Stimulated activated CD4-positive, alpha-beta T cell treated with anti-CD3 and anti-CD28 coated beads, Interleukin-15, amount 100 ng/mL, for 48 hours (primary cell): ENCODE results near the gene BLOC1S5.
A peak's percentile ranks its signal among the peaks of the same experiment; 100 is the strongest.

Source experiments
- DNase-seq, 2 donors: peaks; one replicate each; pipeline ENCODE4 v3.0.0-alpha.2; 2020; ENCODE audit warnings: low read depth in 2 of 2

The BLOC1S5 gene, protein sequence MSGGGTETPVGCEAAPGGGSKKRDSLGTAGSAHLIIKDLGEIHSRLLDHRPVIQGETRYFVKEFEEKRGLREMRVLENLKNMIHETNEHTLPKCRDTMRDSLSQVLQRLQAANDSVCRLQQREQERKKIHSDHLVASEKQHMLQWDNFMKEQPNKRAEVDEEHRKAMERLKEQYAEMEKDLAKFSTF

DNA sequence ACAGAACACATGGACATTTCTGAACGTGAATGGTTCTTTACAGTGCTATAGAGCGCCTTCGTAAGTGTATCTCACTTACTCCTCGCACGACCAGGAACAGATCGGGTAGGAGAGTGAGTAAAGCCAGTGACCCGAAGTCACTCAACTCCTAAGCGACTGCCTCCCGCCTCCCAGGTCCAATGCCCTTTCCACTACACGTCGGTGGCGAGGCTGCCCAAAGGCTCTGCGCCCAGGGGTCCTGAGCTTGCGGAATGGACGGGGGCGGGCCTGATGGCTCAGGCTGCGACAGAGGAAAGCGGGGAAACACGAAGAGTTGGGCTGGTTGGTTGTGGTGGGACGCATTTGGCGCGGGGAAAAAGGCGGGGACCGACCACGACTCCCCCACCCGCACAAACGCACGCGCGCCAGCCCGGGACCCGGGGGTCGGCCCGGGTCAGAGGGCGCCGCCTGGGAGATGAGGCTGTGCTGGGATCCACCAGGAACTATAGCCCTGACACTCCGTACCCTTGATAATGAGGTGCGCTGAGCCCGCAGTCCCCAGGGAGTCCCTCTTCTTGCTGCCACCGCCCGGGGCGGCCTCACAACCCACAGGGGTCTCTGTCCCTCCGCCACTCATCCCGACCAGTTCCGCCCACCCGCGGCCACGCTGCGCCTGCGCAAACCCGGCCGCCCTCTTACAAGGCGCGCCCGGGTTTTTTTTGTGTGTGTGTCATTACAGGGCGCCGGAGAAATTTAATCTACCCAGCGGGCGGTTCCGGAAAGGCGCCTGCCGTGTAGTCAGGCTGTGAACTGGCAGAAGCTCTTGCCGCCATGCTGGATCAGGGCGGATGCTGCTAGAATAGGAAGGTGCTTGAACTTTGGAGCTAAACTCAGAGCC is at the start of gene BLOC1S5:
Gene BLOC1S5, minus strand, starts transcription at position 629 of the 877 bp plus-strand sequence. Its CDS starts 13 bp downstream, at position 616.
- DNase-seq, result peak; percentile 94 to 96

DNA sequence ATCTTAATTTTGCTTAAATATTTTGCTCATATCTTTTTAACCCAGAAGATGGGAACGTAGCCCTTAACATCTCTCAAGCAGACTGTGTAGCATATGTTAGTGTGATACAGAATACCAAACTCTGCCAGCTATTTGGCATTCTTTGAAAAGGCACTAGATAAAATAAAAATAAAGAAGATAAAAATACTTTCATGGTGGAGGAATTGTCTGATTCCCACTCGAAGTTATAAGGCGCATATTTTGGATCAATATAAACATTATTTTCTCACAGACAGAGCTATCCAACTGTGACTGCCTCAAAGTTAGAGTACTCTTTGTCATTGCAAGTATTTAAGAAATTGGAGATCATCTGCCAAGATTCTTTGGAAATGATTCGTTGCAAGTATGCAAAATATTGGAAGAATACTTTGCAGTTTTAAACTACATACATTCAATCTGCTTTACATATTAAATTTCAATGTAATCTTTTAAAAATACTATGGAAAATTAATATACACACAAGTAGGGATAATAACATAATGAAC is 49.0 kb upstream of the BLOC1S5 start:
- no peak for DNase-seq

GRCh38 chr6:8110725-8111124 is 46.5 kb upstream of the BLOC1S5 start:
- no peak for DNase-seq

DNA sequence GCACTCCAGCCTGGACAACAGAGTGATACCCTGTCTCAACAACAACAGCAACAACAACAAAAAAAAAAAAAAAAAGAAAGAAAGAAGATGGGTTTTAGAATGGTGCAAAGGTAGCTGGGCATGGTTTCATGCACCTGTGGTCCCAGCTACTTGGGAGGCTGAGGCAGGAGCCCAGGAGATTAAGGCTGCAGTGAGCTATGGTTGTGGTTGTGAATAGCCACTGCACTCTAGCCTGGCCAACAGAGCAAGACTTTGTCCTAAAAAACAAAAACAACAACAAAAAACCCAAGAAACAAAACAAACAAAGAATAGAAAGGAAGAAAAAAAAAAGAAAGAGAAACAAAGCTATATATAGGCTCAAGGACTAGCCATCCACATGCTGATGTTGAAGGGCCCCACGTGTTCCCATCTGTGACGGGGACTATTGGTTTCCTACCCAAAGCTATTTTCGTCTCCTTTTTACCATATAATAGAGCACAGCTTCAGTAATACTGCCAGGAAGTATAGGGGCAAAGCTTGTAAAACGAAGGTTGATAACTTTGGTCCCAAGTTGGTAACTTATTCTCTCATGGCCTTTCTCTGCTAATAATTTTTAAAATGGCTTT is 46.0 kb upstream of the BLOC1S5 start:
- no peak for DNase-seq

GRCh38 chr6:8108759-8109539 is 44.8 kb upstream of the BLOC1S5 start:
- no peak for DNase-seq

DNA sequence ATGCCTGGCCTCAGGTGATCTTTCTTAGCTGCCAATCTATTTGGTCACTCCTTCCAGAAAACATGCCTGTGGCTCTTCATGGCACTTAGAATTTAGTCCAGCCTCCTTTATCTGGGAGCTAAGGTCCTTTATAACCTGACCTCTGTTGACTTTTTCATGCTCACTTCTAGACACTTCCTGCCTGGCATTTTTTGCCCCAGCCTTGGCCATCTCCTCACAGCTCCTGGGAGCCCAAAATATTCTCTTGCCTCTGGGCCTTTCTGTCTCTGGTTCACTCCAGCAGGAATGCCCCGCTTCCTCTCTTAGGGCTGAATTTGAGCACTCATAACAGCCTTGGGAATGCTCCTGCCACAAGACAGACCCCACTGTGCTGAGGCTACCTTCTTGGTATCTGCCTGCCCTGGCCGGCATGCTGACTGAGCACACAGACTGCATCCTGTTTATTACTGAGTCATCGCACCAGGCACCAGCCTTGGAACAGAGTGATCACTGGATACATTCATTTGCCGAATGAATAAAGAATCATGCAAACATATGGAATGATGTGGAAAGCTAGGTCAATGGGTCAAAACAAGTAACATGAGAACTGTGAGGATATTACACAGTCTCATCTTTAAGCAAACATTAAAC is 44.0 kb upstream of the BLOC1S5 start:
- DNase-seq, result no peak

DNA sequence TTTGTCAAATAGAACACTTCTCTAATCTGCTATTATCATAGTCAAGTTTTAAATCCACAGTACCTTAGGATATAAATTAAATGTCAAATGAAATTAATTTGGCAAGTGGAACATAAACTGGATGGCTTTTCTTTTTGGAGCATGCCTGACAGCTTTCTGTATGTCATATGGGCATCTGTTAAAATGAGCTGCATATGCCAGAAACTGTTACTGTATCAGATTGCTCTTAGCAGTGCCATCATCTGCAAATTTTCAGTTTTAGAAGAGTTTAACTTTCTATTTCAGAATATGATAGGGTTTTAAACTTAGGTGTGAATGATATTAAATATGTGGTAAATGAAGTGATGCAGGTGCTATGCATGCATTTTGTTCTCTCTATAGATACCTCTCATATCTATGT is 41.6 kb upstream of the BLOC1S5 start:
- no peak for DNase-seq

DNA sequence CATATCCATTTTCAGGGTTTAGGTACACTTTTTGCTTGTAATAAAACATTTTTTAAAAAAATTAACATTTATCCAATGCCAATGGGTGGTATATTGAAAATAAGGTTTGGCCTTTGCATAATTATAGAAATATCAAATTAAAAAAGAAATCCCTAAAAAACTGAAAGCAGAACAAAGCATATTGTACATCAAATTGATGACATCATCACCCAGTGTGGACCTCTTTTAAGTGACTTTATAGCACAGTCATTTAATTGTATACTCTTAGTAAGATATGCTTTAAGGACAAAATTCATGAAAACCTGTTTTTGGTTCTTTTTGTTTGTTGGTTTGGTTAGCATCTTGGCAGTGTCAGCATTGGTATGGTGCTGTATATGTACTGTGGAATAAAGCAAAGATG is 39.5 kb upstream of the BLOC1S5 start:
- no peak for DNase-seq

GRCh38 chr6:8102122-8102958 is 38.2 kb upstream of the BLOC1S5 start, which contains the start of gene EEF1E1:
Gene EEF1E1, minus strand, starts transcription at chr6:8102548. Its CDS starts 27 bp downstream, at chr6:8102521.
- peak; percentile 95 to 98 for DNase-seq

DNA sequence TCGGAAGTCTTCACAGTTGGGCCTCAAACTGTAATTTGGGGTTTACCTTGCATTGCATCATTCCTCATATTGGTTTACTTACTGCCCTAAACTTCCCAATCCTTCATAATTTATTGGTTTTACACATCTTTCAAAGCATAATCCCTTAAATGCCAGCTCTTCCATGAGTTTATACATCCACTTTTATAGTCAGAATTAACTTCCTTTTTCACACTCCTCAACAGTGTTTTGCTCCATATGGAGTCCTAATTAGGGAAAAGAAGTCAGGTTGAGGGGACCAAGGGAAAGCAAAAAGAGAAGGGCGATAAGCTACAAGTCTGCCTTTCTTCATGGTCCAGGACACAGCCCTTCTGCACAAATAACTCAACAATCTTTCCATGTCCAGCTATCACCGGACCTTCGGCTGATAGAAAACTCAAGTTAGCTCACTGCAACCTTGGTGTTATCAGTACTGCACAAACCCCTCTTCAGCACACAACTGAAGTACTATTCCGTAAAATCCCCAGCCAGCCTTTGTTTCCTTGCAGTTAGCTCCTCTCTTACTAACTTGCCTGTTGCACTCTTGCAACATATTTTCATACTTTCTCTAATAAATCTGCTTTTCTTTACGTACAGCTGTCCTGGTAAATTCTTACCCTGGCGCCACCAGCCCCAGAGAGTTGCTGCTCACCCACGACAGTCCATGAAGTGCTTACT is 36.1 kb upstream of the BLOC1S5 start:
- no peak for DNase-seq

- no peak for DNase-seq
Measured at GRCh38 chr6:8090650-8091049, 26.5 kb upstream of the BLOC1S5 start.

DNA sequence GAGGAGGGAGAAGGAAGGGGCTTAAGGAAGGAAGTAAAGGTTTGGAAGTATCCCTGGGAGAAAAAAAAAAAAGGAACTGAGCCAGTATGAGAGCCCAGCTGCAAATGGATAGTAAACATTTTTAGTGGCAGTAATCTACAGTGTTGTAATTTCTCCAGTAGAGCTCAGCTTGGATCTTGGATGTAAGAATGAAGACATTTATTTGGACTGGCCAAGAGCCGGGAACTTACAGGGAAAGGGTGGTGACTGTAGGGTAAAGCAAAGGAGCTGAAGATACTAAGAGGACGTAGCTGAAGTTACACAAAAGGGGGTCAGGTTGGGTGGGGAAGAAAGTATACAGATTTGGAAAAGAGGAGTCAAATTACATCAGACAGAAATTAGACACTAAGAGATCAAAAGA is 24.7 kb upstream of the BLOC1S5 start:
- no peak for DNase-seq

GRCh38 chr6:8087870-8088754 is 23.9 kb upstream of the BLOC1S5 start:
- no peak for DNase-seq

DNA sequence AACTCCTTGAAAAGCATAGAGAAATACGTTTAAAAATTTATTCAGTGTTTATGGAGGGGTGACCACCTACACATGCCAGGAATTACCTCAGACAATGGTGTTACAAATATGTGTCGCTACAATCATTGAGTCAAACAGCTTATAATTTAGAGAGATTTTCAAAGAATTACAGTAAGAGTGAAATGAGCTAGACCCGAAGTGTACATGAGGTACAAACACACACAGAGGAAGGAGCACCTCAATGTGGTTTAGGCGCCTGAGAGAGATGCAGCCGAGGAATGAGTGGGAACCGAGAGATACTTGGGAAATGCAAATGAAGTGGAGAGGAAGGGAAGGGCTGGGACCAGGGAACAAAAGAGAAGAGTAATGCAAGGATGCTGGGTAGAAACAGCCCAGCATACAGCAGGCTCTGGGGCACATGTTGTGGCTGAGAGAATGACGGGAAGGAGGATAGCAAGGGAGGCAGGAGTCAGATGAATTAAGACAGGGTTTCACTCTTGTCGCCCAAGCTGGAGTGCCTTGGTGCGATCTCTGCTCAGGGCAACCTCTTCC is 22.6 kb upstream of the BLOC1S5 start:
- DNase-seq, result no peak

- DNase-seq, result no peak
Measured at GRCh38 chr6:8085053-8085511, 20.9 kb upstream of the BLOC1S5 start.

GRCh38 chr6:8084586-8084985 is 20.4 kb upstream of the BLOC1S5 start:
- DNase-seq, result no peak

- DNase-seq, result no peak
Measured at GRCh38 chr6:8082954-8083858, 19.0 kb upstream of the BLOC1S5 start.
